ENCODE measurements around the gene MX2.

DNA sequence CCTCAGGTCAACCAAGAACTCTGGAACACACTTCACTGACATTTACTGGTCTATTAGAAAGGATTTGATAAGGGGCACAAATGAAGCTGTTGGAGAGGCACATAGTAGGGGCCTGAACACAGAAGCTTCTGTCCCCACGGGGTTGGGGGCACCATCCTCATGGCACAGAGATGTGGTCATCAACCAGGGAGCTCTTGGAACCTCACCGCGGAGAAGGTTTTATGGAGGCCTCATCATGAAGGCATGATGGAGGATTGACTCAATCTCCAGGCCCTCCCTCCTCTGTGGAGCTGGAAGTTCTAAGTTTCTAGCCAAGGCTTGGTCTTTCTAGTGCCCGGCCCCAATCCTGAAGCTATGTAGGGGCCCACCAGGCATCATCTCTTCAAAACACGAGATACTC, 87.8 kb downstream of the MX2 start:
- TF ChIP-seq REST (IDR thresholded peaks at IDR 0.05; ENCODE audit: low read depth) (no peak), FOXM1 (IDR thresholded peaks at IDR 0.05; ENCODE audit: borderline replicate concordance, low read depth) (no peak), TAF1 (IDR thresholded peaks at IDR 0.05; ENCODE audit: low read depth) (no peak), TEAD4 (IDR thresholded peaks at IDR 0.05) (no peak), RAD21 (IDR thresholded peaks at IDR 0.05; ENCODE audit: low read depth) (no peak), CEBPB (IDR thresholded peaks at IDR 0.05) (no peak), YY1 (IDR thresholded peaks at IDR 0.05; ENCODE audit: low read depth) (no peak), EGR1 (IDR thresholded peaks at IDR 0.05) (no peak), NFIC (IDR thresholded peaks at IDR 0.05) (no peak), EP300 (IDR thresholded peaks at IDR 0.05; ENCODE audit: borderline replicate concordance) (no peak), TCF12 (IDR thresholded peaks at IDR 0.05; ENCODE audit: low read depth) (no peak)
- TF ChIP-seq, protein P1, sequence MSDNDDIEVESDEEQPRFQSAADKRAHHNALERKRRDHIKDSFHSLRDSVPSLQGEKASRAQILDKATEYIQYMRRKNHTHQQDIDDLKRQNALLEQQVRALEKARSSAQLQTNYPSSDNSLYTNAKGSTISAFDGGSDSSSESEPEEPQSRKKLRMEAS (IDR thresholded peaks at IDR 0.05), result no peak

Data from Ishikawa (cell line).